H1 (cell line): ENCODE measurements around the gene DAGLA. TPM values are rescaled to one million over a fixed set of nuclear protein-coding genes. Genes with fewer than 3 reads are reported as not detected.

ENCODE experiments used
- CTCF ChIA-PET: fragments of 300-600 bp; sonication (Branson Sonifier 250); formaldehyde crosslinking; loops from one replicate; lab custom pipeline; 2021; ENCODE audit not compliant: partially characterized antibody; lab: Charles Lee
- POLR2A ChIA-PET: fragments of 300-600 bp; sonication (Branson Sonifier 250); formaldehyde crosslinking; loops from one replicate; lab custom pipeline; 2021; ENCODE audit warnings: inconsistent platforms; ENCODE audit not compliant: partially characterized antibody; lab: Charles Lee
- DNase-seq, 2 experiments: peaks; one replicate each; pipeline versions ENCODE4 v3.0.0 to v3.0.0-alpha.2; 2010 to 2022; ENCODE audit warnings: low spot score in 2 of 2, low read depth in 1 of 2, mixed read lengths in 1 of 2
- FAIRE-seq: peaks from 2 replicates; lab custom pipeline; 2011; peaks lifted over from hg19 to GRCh38; lab: Jason Lieb, UNC
- H2AFZ ChIP-seq: 2 replicates; pipeline ENCODE4 v1.8.1; 2012; ENCODE audit warnings: low read length, inconsistent platforms
- H2AK5ac ChIP-seq: 2 replicates; pipeline ENCODE4 v1.6.1; 2013; ENCODE audit warnings: low read depth, low read length
- H2BK120ac ChIP-seq: replicated peaks from 2 replicates; pipeline ENCODE3; 2013; ENCODE audit warnings: low read depth, low read length, inconsistent platforms
- H2BK12ac ChIP-seq: 2 replicates; pipeline ENCODE4 v1.6.1; 2013; ENCODE audit warnings: low read depth, low read length
- H2BK15ac ChIP-seq: 2 replicates; pipeline ENCODE4 v1.6.1; 2013; ENCODE audit warnings: low read length
- H2BK20ac ChIP-seq: 2 replicates; pipeline ENCODE4 v1.6.1; 2013; ENCODE audit warnings: low read length
- H2BK5ac ChIP-seq: 2 replicates; pipeline ENCODE4 v1.6.1; 2013; ENCODE audit warnings: low read depth, low read length
- H3K14ac ChIP-seq: 2 replicates; pipeline ENCODE4 v1.6.1; 2013; ENCODE audit warnings: inconsistent platforms; ENCODE audit not compliant: insufficient read length
- H3K18ac ChIP-seq: 2 replicates; pipeline ENCODE4 v1.6.1; 2013; ENCODE audit warnings: low read length; ENCODE audit errors: extremely low read depth
- H3K23ac ChIP-seq: 2 replicates; pipeline ENCODE4 v1.6.1; 2013; ENCODE audit warnings: inconsistent platforms; ENCODE audit not compliant: insufficient read length
- H3K23me2 ChIP-seq: 2 replicates; pipeline ENCODE4 v1.6.1; 2013; ENCODE audit warnings: low read depth, low read length
- H3K27ac ChIP-seq: 2 replicates; pipeline ENCODE4 v1.6.1; 2011; ENCODE audit warnings: low read depth, low read length, inconsistent platforms
- H3K27me3 ChIP-seq, 4 experiments: replicated peaks in 1 of 4; 1 replicate in 1 of 4; 2 replicates in 3 of 4; pipeline versions ENCODE4 v1.6.1 to v1.8.1; 2011 to 2013; ENCODE audit warnings: low read length in 3 of 4, mild to moderate bottlenecking in 3 of 4, inconsistent platforms in 2 of 4, mixed read lengths in 2 of 4, moderate library complexity in 1 of 4; ENCODE audit not compliant: control insufficient read depth in 3 of 4, insufficient read depth in 3 of 4; ENCODE audit errors: extremely low read depth in 1 of 4
- H3K36me3 ChIP-seq, 4 experiments: 2 replicates each; pipeline versions ENCODE4 v1.6.1 to v1.8.1; 2011 to 2013; ENCODE audit warnings: mild to moderate bottlenecking in 4 of 4, low read length in 3 of 4, moderate library complexity in 2 of 4, control low read depth in 1 of 4, inconsistent platforms in 1 of 4; ENCODE audit not compliant: insufficient read depth in 4 of 4, control insufficient read depth in 2 of 4
- H3K4ac ChIP-seq: replicated peaks from 2 replicates; pipeline ENCODE3; 2013; ENCODE audit warnings: low read length, low read depth, mixed read lengths, inconsistent platforms; ENCODE audit not compliant: insufficient read length
- H3K4me1 ChIP-seq, 4 experiments: replicated peaks in 1 of 4; 1 replicate in 1 of 4; 2 replicates in 3 of 4; pipeline versions ENCODE4 v1.6.1 to v1.8.1; 2011 to 2013; ENCODE audit warnings: low read length in 3 of 4, inconsistent platforms in 2 of 4, mixed read lengths in 1 of 4; ENCODE audit not compliant: insufficient read depth in 4 of 4, control insufficient read depth in 3 of 4
- H3K4me2 ChIP-seq, 2 experiments: 2 replicates each; pipeline versions ENCODE4 v1.6.1 to v1.8.1; 2011 to 2013; ENCODE audit warnings: low read depth in 2 of 2, low read length in 2 of 2, control low read depth in 1 of 2, inconsistent platforms in 1 of 2, mild to moderate bottlenecking in 1 of 2; ENCODE audit not compliant: insufficient read depth in 1 of 2
- H3K4me3 ChIP-seq, 4 experiments: fragments of 200-600, 300-600 bp in 1 of 4; sonication (generic), shearing (Covaris generic), sonication (Bioruptor Twin) in 1 of 4; 2 replicates each; pipeline versions ENCODE4 v1.5.1 to v1.8.1; 2011 to 2016; ENCODE audit warnings: low read length in 4 of 4, low read depth in 3 of 4, control low read depth in 2 of 4, inconsistent platforms in 2 of 4, mild to moderate bottlenecking in 2 of 4, mixed read lengths in 1 of 4, moderate library complexity in 1 of 4; ENCODE audit not compliant: insufficient read depth in 2 of 4; ENCODE audit errors: extremely low read depth in 1 of 4
- H3K56ac ChIP-seq: replicated peaks from 2 replicates; pipeline ENCODE3; 2013; ENCODE audit warnings: low read depth, mild to moderate bottlenecking, mixed read lengths, low read length, inconsistent platforms; ENCODE audit not compliant: insufficient read length
- H3K79me1 ChIP-seq: 2 replicates; pipeline ENCODE4 v1.6.1; 2013; ENCODE audit warnings: low read depth, low read length, control low read depth
- H3K79me2 ChIP-seq, 2 experiments: 2 replicates each; pipeline versions ENCODE4 v1.6.1 to v1.8.1; 2012 to 2013; ENCODE audit warnings: low read length in 2 of 2, mild to moderate bottlenecking in 2 of 2, inconsistent platforms in 1 of 2; ENCODE audit not compliant: insufficient read depth in 2 of 2, control insufficient read depth in 1 of 2
- H3K9ac ChIP-seq, 4 experiments: replicated peaks in 1 of 4; 1 replicate in 1 of 4; 2 replicates in 3 of 4; pipeline versions ENCODE4 v1.6.1 to v1.8.1; 2011 to 2013; ENCODE audit warnings: low read depth in 3 of 4, low read length in 3 of 4, control low read depth in 2 of 4, mild to moderate bottlenecking in 2 of 4, moderate library complexity in 2 of 4, inconsistent platforms in 1 of 4; ENCODE audit errors: extremely low read depth in 1 of 4
- H3K9me3 ChIP-seq, 2 experiments: 2 replicates each; pipeline versions ENCODE4 v1.6.1 to v1.8.1; 2012 to 2013; ENCODE audit warnings: mild to moderate bottlenecking in 2 of 2, moderate library complexity in 2 of 2, control low read depth in 1 of 2, inconsistent platforms in 1 of 2, low read depth in 1 of 2, low read length in 1 of 2, mixed read lengths in 1 of 2; ENCODE audit not compliant: insufficient read depth in 2 of 2
- H4K20me1 ChIP-seq, 2 experiments: replicated peaks in 1 of 2; 2 replicates each; pipeline versions ENCODE3 to v1.8.1; 2011 to 2013; ENCODE audit warnings: inconsistent platforms in 2 of 2, low read length in 2 of 2, mild to moderate bottlenecking in 1 of 2; ENCODE audit not compliant: insufficient read depth in 2 of 2, control insufficient read depth in 1 of 2
- H4K5ac ChIP-seq: 2 replicates; pipeline ENCODE4 v1.6.1; 2013; ENCODE audit warnings: low read length, low read depth, mixed read lengths, inconsistent platforms; ENCODE audit not compliant: insufficient read length
- H4K8ac ChIP-seq: 2 replicates; pipeline ENCODE4 v1.8.0; 2013; ENCODE audit warnings: mild to moderate bottlenecking, moderate library complexity, low read length, inconsistent platforms; ENCODE audit not compliant: insufficient read depth; ENCODE audit errors: extremely low read depth
- H4K91ac ChIP-seq: replicated peaks from 2 replicates; pipeline ENCODE3; 2013; ENCODE audit warnings: low read length, mixed read lengths, inconsistent platforms; ENCODE audit not compliant: insufficient read length
- ATF2 ChIP-seq: IDR thresholded peaks from 2 replicates; pipeline ENCODE4 v1.6.1; 2012; ENCODE audit warnings: low read length, inconsistent platforms
- WGBS, 2 experiments: shearing (Covaris generic) in 1 of 2; methylation state at CpG; one replicate each; pipeline versions ENCODE4 v1.1.6 to v1.1.7; 2013 to 2015; ENCODE audit warnings: low lambda C conversion rate in 2 of 2, mixed read lengths in 2 of 2, inconsistent platforms in 1 of 2, low coverage in 1 of 2, missing lambda C conversion rate in 1 of 2; ENCODE audit not compliant: insufficient replicate concordance in 2 of 2, insufficient coverage in 1 of 2, insufficient read length in 1 of 2; ENCODE audit errors: extremely low coverage in 1 of 2, missing lambda C conversion rate in 1 of 2; 5-methylcytosine and 5-hydroxymethylcytosine counted together
- polyA plus RNA-seq, 7 experiments: library from polyadenylated mRNA; depleted of rRNA in 3 of 7; stranded (reverse) in 5 of 7; unstranded in 2 of 7; fragments of >200 nt in 5 of 7; fragments of 200-250 nt in 2 of 7; gene quantifications; 1 replicate in 5 of 7; 2 replicates in 1 of 7; 4 replicates in 1 of 7; pipeline versions ENCODE4 v1.2.1 to v1.2.3, GENCODE V29; 2011 to 2013; ENCODE audit warnings: missing spikeins in 2 of 7, mixed read lengths in 2 of 7
- total RNA-seq: library from RNA; stranded (reverse); fragmentation: NEBNext Ultra II Directional; extraction: Animal tissue kit (Norgen Biotek cat#: 25700); gene quantifications from 2 replicates; pipeline ENCODE4 v1.2.1, GENCODE V29; 2021

DAGLA gene
- total and polyA plus RNA-seq, 2 of the 8 experiments (the other 6 are each of a cell fraction or from before 2014, with no cell fraction given) = 3.6 to 6.6 TPM

- 67% methylated on average over 7 of the region's 7 CpGs; no CpG with 5 or more reads in 1 of the 2 experiments for WGBS, 2 experiments
- no peak overlapping the region for H2AFZ ChIP-seq
- H3K4me2 ChIP-seq = no peak overlapping the region
Observed at GRCh38 chr11:61694602-61694939, 14.4 kb downstream of the DAGLA start.

More at GRCh38 chr11:61694602-61694939, 14.4 kb downstream of the DAGLA start:
- no peaks in the 10 kb centered on the region for H3K9me3 ChIP-seq
- no peaks in the 10 kb centered on the region for H3K79me1 ChIP-seq
- CTCF ChIA-PET = interaction anchor here (0.7 to 5.1 kb wide), 23 partner anchors 11 to 223 kb away, joined by 3 to 46 read pairs (median 4); partner anchors contain the start of gene DAGLA
- H3K14ac ChIP-seq = no peak overlapping the region
- H2BK120ac ChIP-seq = no peak overlapping the region
- H3K4ac ChIP-seq = no peak overlapping the region
- no peak overlapping the region for H2BK15ac ChIP-seq
- no peaks in the 10 kb centered on the region for H3K79me2 ChIP-seq
- no peaks in the 10 kb centered on the region for H3K36me3 ChIP-seq
- POLR2A ChIA-PET = interaction anchor here (0.7 to 1.7 kb wide), 11 partner anchors 11 to 121 kb away, joined by 3 to 7 read pairs (median 3); partner anchors contain the start of genes FEN1 and TMEM258
- H3K9ac ChIP-seq = no peak overlapping the region
- H3K23me2 ChIP-seq = no peaks in the 10 kb centered on the region
- FAIRE-seq (no peak), DNase-seq (no peak)
- H3K27me3 ChIP-seq = peaks cover 0 to 3% (median 1%) of the 10 kb centered on the region in 4 experiments; a peak in 1 of 7 replicates
- H3K23ac ChIP-seq = no peak overlapping the region
- no peak overlapping the region for H2AK5ac ChIP-seq
- peak overlapping the region; percentile 77; the same call in 1 of the 2 replicates for H2BK5ac ChIP-seq
- no peak overlapping the region for H3K56ac ChIP-seq
- peak overlapping the region; percentile 86; the same call in 1 of the 2 replicates for H2BK12ac ChIP-seq
- H3K18ac ChIP-seq = no peak overlapping the region
- no peak overlapping the region for H2BK20ac ChIP-seq
- H4K20me1 ChIP-seq = no peaks in the 10 kb centered on the region
- peak overlapping the region; percentile 22; the same call in 1 of the 2 replicates for H4K8ac ChIP-seq
- H4K91ac ChIP-seq = no peak overlapping the region
- no peak for TF ChIP-seq ATF2
- H3K4me1 ChIP-seq = peaks cover 9 to 40% (median 31%) of the 10 kb centered on the region in 4 experiments
- H4K5ac ChIP-seq = no peak overlapping the region
- H3K27ac ChIP-seq = no peak overlapping the region
- no peak overlapping the region for H3K4me3 ChIP-seq
